GM12878 (cell line): ENCODE results near the gene LMF1. TPM values are rescaled to one million over a fixed set of nuclear protein-coding genes. Genes with fewer than 3 reads are reported as not detected.

Experiments
- FOS ChIP-seq: IDR thresholded peaks from 3 replicates; pipeline ENCODE4 v1.6.1; 2011; ENCODE audit warnings: borderline replicate concordance; ENCODE audit not compliant: insufficient read length; ENCODE audit errors: extremely low read depth
- KDM1A ChIP-seq: fragments of 200-600 bp; sonication (generic); IDR thresholded peaks from 2 replicates; pipeline ENCODE4 v1.6.1; 2016; ENCODE audit warnings: borderline replicate concordance
- MEF2B ChIP-seq: fragments of 450-650 bp; IDR thresholded peaks from 2 replicates; pipeline ENCODE4 v1.6.1; 2018; ENCODE audit warnings: mild to moderate bottlenecking, moderate library complexity; ENCODE audit not compliant: partially characterized antibody, poor library complexity, severe bottlenecking
- STAT3 ChIP-seq: IDR thresholded peaks from 2 replicates; pipeline ENCODE4 v1.6.1; 2011; ENCODE audit warnings: low read depth, low read length, improper control_type of control experiment
- SUZ12 ChIP-seq: fragments of 200-600 bp; sonication (generic); IDR thresholded peaks from one replicate; pipeline ENCODE4 v1.6.1; 2018; ENCODE audit warnings: antibody characterized with exemption, mild to moderate bottlenecking; ENCODE audit not compliant: unreplicated experiment
- polyA plus RNA-seq, 11 experiments: library from polyadenylated mRNA; depleted of rRNA in 4 of 11; unstranded in 6 of 11; stranded (reverse) in 5 of 11; fragments of >200 nt; fragmentation: Nextera tagmentation in 4 of 11; fragmentation: Illumina TruSeq in 1 of 11; extraction: Ambion mirVana in 4 of 11; extraction: Trizol in 1 of 11; gene quantifications; 1 replicate in 1 of 11; 2 replicates in 10 of 11; pipeline versions ENCODE4 v1.2.1 to v1.2.3, GENCODE V29; 2011 to 2016; ENCODE audit warnings: inconsistent platforms in 2 of 11, missing spikeins in 2 of 11, low read depth in 1 of 11
- total RNA-seq, 4 experiments: library from RNA; depleted of rRNA in 3 of 4; stranded (reverse); fragments of >200 nt in 3 of 4; fragmentation: Illumina TruSeq in 1 of 4; extraction: Trizol in 1 of 4; gene quantifications; 2 replicates each; pipeline versions ENCODE4 v1.2.1 to v1.2.3, GENCODE V29; 2013 to 2021
- TF ChIP-seq, protein P1 (sequence below): IDR thresholded peaks from 2 replicates; pipeline ENCODE4 v1.6.1; 2012; ENCODE audit warnings: improper control_type of control experiment, low read depth, low read length; ENCODE audit not compliant: insufficient replicate concordance
- TF ChIP-seq, protein P2 (sequence below): IDR thresholded peaks from 2 replicates; pipeline ENCODE4 v1.6.1; 2011; ENCODE audit warnings: low read depth, mild to moderate bottlenecking, low read length, moderate library complexity, borderline replicate concordance; ENCODE audit errors: extremely low read depth
- TF ChIP-seq, protein P3 (sequence below), 3 experiments: IDR thresholded peaks in 2 of 3; conservative IDR thresholded peaks in 1 of 3; 2 replicates each; pipeline ENCODE4 v1.5.1; 2011; ENCODE audit warnings: low read depth in 3 of 3, low read length in 3 of 3, mild to moderate bottlenecking in 3 of 3, control low read depth in 2 of 3, moderate library complexity in 2 of 3, inconsistent platforms in 1 of 3, mixed read lengths in 1 of 3; ENCODE audit not compliant: control insufficient read depth in 2 of 3, insufficient read depth in 1 of 3; ENCODE audit errors: extremely low read depth in 1 of 3

Gene LMF1
- total and polyA plus RNA-seq, 10 of the 15 experiments (the other 5 are each of a cell fraction or from before 2014, with no cell fraction given), result 0.18 to 3.2 (median 1.4) TPM; not detected in 1

DNA sequence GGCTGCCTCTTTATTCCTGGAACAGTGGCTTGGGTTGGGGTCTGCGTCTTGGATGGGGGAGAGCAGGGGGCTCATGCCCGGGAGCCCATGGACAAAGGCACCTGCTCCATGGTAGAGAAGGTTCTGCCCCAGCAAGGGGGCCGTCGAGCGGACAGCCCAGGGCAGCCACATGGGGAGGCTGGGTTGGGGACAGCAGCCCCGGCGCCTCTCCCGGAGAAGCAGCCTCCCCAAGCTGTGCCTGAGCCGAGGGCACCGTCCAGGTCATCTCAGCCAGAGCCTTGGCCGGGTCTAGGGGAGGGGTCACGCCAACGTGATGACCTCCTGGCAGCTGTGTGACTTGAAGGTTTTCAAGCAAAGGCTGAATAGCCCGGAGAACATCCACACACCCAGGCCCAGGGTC, 137.4 kb downstream of the LMF1 start (continued):
- TF ChIP-seq KDM1A, result no peak
- TF ChIP-seq, protein P1, sequence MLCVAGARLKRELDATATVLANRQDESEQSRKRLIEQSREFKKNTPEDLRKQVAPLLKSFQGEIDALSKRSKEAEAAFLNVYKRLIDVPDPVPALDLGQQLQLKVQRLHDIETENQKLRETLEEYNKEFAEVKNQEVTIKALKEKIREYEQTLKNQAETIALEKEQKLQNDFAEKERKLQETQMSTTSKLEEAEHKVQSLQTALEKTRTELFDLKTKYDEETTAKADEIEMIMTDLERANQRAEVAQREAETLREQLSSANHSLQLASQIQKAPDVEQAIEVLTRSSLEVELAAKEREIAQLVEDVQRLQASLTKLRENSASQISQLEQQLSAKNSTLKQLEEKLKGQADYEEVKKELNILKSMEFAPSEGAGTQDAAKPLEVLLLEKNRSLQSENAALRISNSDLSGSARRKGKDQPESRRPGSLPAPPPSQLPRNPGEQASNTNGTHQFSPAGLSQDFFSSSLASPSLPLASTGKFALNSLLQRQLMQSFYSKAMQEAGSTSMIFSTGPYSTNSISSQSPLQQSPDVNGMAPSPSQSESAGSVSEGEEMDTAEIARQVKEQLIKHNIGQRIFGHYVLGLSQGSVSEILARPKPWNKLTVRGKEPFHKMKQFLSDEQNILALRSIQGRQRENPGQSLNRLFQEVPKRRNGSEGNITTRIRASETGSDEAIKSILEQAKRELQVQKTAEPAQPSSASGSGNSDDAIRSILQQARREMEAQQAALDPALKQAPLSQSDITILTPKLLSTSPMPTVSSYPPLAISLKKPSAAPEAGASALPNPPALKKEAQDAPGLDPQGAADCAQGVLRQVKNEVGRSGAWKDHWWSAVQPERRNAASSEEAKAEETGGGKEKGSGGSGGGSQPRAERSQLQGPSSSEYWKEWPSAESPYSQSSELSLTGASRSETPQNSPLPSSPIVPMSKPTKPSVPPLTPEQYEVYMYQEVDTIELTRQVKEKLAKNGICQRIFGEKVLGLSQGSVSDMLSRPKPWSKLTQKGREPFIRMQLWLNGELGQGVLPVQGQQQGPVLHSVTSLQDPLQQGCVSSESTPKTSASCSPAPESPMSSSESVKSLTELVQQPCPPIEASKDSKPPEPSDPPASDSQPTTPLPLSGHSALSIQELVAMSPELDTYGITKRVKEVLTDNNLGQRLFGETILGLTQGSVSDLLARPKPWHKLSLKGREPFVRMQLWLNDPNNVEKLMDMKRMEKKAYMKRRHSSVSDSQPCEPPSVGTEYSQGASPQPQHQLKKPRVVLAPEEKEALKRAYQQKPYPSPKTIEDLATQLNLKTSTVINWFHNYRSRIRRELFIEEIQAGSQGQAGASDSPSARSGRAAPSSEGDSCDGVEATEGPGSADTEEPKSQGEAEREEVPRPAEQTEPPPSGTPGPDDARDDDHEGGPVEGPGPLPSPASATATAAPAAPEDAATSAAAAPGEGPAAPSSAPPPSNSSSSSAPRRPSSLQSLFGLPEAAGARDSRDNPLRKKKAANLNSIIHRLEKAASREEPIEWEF, result no peak
- no peak for TF ChIP-seq STAT3
- TF ChIP-seq, protein P2, sequence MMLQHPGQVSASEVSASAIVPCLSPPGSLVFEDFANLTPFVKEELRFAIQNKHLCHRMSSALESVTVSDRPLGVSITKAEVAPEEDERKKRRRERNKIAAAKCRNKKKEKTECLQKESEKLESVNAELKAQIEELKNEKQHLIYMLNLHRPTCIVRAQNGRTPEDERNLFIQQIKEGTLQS, result no peak
- no peak for TF ChIP-seq SUZ12
- TF ChIP-seq, protein P3, sequence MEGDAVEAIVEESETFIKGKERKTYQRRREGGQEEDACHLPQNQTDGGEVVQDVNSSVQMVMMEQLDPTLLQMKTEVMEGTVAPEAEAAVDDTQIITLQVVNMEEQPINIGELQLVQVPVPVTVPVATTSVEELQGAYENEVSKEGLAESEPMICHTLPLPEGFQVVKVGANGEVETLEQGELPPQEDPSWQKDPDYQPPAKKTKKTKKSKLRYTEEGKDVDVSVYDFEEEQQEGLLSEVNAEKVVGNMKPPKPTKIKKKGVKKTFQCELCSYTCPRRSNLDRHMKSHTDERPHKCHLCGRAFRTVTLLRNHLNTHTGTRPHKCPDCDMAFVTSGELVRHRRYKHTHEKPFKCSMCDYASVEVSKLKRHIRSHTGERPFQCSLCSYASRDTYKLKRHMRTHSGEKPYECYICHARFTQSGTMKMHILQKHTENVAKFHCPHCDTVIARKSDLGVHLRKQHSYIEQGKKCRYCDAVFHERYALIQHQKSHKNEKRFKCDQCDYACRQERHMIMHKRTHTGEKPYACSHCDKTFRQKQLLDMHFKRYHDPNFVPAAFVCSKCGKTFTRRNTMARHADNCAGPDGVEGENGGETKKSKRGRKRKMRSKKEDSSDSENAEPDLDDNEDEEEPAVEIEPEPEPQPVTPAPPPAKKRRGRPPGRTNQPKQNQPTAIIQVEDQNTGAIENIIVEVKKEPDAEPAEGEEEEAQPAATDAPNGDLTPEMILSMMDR (IDR thresholded peaks at IDR 0.05 in 2 of 3, conservative IDR thresholded peaks at IDR 0.05 in 1 of 3; ENCODE audit: control insufficient read depth in 2 of 3, extremely low read depth in 1 of 3, insufficient read depth in 1 of 3, low read depth in 3 of 3, low read length in 3 of 3), result no peak
- TF ChIP-seq FOS, result no peak
- no peak for TF ChIP-seq MEF2B
